GM11168 (cell line): ENCODE results near the gene CRHBP.
"Not testable (repeated sequence)": the region's sequence is repeated elsewhere in the genome, so short reads cannot be mapped to it uniquely, and the experiment has no call there.

Source experiments
- in situ Hi-C: fragments of 300-500 bp; cut with MboI; formaldehyde crosslinking; loops from one replicate; pipeline ENCODE4 v1.12.0; 2022; ENCODE audit warnings: low sequenced_read_pairs; ENCODE audit not compliant: unreplicated experiment

The CRHBP gene, protein sequence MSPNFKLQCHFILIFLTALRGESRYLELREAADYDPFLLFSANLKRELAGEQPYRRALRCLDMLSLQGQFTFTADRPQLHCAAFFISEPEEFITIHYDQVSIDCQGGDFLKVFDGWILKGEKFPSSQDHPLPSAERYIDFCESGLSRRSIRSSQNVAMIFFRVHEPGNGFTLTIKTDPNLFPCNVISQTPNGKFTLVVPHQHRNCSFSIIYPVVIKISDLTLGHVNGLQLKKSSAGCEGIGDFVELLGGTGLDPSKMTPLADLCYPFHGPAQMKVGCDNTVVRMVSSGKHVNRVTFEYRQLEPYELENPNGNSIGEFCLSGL

DNA sequence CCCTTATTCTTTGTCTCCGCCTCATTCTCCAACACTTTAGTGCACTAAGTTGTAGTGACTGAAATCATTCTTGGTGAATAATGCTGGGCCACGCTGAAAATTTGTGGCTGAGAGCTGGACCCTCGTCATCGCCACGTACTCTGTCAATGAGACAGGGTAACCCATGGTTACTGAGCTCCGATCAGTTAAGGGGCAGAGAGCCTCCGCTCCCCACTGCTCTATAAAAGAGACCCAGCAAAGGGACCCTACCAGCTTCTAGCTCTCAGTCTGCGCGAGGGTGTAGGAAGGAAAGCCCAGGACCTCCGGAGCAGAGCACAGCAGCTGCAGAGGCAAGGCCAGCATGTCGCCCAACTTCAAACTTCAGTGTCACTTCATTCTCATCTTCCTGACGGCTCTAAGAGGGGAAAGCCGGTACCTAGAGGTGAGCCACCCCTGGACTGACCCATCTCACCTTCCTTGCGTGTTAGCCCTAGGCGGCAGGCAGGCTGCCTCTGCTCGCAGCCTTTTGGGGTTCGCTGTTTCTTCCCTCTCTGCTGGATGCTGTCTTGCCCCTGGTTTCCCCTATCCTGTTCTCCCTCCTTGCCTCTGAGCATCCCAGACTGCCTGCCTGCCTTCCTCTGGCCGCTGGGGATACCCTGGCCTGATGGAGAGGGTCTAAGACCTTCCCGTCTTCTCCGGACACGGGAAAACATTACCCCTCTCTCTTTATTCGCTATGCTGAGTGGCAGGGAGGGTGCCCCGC lies at the start of gene CRHBP:
Gene CRHBP, plus strand, starts transcription at position 251 of the 742 bp plus-strand sequence. Its CDS starts 90 bp downstream, at position 341.
- in situ Hi-C loops = no loop called here

DNA sequence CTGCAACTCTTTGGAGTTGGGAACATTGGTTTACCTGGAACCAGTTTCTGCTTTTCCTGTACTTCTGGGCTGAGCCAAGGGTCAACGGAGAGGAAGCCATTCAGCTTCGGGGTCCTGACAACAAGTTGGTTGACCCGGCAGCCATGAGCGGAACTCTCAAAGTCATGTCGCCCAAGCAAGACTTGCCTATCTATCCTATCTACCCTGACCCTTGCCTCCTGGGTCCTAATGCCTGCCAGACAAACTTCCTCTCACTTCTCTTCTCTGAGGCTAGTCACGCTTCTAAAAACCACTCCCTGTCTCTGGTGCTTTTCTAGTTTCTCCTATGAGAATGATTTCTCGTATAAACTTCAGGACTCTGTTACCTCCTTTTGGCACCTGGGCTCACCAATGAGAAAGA lies 44.7 kb upstream of the CRHBP start:
- in situ Hi-C loops = no loop called here

DNA sequence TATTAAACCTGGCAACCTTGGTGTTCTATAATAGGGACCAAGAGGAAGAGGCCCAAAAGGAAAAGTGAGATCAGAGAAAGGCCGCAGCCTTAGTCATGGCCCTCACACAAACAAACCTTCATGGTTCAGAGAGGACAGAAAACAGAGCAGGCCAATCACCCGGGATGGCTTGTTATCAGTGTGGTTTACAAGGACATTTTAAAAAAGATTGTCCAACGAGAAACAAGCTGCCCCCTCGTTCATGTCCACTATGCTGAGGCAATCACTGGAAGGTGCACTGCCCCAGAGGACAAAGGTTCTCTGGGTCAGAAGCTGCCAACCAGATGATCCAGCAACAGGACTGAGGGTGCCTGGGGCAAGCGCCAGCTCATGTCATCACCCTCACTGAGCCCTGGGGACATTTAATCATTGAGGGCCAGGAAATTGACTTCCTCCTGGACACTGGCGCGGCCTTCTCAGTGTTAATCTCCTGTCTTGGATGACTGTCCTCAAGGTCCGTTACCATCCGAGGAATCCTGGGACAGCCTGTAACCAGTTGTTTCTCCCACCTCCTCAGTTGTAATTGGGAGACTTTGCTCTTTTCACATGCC lies 42.4 kb upstream of the CRHBP start:
- in situ Hi-C loops = not testable (repeated sequence)

DNA sequence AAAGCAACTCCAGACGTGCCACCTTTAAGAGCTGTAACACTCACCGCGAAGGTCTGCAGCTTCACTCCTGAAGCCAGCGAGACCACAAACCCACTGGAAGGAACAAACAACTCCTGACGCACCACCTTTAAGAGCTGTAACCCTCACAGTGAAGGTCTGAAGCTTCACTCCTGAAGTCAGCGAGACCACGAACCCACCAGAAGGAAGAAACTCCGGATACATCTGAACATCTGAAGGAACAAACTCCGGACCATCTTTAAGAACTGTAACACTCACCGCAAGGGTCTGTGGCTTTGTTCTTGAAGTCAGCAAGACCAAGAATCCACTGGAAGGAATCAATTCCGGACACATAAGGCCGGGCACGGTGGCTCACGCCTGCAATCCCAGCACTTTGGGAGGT lies 38.2 kb upstream of the CRHBP start:
- in situ Hi-C loops = not testable (repeated sequence)

DNA sequence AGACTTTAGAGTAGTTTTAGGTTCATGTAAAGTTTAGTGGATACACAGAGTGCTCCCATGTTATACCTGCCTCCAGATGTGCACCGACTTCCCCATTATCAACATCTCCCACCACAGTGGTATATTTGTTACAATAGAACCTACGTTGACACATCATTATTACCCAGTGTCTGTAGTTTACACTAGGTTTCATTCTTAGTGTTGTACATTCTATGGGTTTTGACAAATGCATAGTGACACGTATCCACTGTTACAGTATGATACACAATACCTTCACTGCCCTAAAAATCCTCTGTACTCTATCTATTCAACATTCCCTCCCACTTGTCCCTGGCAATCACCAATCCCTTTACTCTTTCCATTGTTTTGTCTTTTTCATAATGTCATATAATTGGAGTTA lies 34.3 kb upstream of the CRHBP start:
- in situ Hi-C loops = no loop called here

DNA sequence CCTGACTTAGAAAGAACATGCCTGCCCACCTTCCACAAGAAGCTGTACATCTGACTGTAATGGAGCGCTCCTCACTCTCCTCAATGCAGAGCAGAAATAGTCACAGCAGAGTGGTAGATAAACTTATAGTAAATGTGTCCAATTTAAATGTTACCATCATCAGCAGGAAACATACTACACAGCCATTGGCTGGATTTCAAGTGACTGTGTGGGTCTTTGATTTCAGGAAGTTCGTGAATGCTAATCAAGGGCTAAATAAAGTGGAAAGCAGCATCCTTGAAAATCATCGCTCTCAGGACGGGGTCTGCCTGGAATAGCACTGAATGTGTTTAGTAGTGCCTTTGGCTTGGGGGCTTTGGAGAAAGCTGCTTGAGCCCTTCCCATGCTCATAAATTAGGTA lies 32.4 kb upstream of the CRHBP start:
- in situ Hi-C loops = no loop called here

- in situ Hi-C loops = no loop called here
These were observed 26.3 kb upstream of the CRHBP start for GRCh38 chr5:76926329-76927105.

GRCh38 chr5:76927961-76928360 lies 24.9 kb upstream of the CRHBP start:
- in situ Hi-C loops = no loop called here

GRCh38 chr5:76930083-76930482 lies 22.8 kb upstream of the CRHBP start:
- in situ Hi-C loops = no loop called here

GRCh38 chr5:76938177-76938576 lies 14.7 kb upstream of the CRHBP start:
- in situ Hi-C loops = no loop called here

GRCh38 chr5:76941000-76941399 lies 11.8 kb upstream of the CRHBP start:
- in situ Hi-C loops = no loop called here

- in situ Hi-C loops = no loop called here
These were observed 11.4 kb upstream of the CRHBP start for GRCh38 chr5:76941442-76941841.

GRCh38 chr5:76942581-76942980 lies 10.3 kb upstream of the CRHBP start:
- in situ Hi-C loops = no loop called here

DNA sequence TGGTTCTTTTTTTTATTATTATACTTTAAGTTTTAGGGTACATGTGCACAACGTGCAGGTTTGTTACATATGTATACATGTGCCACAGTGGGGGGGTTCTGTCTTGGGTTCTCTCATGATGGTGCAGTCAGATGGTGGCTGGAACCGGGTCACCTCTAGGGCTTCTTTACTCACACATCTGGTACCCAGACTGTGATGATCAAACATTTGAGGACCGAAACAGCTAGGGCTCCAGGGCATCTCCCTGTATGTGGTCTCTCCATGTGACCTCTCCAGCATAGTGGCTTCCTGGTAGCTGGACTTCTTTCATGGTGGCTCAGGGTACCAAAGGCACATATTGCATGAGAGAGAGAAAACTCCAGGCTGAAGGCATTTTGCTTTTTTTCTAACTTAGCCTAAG lies 9.8 kb upstream of the CRHBP start:
- in situ Hi-C loops = no loop called here

DNA sequence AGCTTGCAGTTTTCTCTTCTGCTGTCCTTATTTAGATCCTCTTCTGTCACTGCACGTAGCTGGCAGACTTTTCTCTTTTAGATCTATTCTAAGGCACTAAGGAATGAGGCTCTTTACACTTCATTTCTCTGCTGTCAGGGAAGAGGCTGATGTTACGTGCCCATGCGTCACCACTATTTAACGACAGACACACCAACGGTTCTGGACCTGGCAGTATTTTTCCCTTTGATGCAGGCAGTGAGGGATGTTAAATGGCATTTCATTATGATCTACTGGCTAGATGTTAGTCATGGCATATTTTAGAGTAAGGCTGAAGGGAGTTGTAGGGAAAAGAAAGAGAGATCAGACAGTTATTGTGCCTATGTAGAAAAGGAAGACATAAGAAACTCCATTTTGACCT lies 8.2 kb upstream of the CRHBP start:
- in situ Hi-C loops = loop anchor here (5.0 kb wide), 1 partner anchor 92 kb away; the partner anchor contains the start of gene S100Z

- in situ Hi-C loops = loop anchor here (5.0 kb wide), 1 partner anchor 93 kb away; the partner anchor contains the start of gene S100Z
These were observed 7.6 kb upstream of the CRHBP start for GRCh38 chr5:76945238-76945637.

GRCh38 chr5:76946090-76946489 lies 6.8 kb upstream of the CRHBP start:
- in situ Hi-C loops = loop anchor here (5.0 kb wide), 1 partner anchor 94 kb away; the partner anchor contains the start of gene S100Z

DNA sequence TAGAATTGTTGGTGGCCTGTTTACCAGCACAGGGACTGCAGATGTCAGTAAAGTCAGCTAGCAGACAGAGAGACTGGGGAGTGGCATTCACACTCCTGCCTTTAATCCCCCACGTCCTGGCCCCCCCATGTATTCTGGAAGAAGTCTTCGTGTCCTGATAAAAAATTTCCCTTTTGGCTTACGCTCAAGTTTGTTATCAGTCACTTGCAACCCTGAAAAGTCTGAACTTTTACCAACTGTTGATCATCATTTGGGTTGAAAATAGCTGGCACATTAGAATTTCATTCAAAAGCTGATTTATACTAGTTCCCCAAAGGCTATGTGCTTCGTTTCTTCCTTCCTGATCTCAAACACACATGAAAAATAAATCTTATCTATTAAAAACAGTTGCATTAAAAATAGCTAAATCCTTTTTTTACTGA lies 5.8 kb upstream of the CRHBP start:
- in situ Hi-C loops = loop anchor here (5.0 kb wide), 1 partner anchor 95 kb away; the partner anchor contains the start of gene S100Z

DNA sequence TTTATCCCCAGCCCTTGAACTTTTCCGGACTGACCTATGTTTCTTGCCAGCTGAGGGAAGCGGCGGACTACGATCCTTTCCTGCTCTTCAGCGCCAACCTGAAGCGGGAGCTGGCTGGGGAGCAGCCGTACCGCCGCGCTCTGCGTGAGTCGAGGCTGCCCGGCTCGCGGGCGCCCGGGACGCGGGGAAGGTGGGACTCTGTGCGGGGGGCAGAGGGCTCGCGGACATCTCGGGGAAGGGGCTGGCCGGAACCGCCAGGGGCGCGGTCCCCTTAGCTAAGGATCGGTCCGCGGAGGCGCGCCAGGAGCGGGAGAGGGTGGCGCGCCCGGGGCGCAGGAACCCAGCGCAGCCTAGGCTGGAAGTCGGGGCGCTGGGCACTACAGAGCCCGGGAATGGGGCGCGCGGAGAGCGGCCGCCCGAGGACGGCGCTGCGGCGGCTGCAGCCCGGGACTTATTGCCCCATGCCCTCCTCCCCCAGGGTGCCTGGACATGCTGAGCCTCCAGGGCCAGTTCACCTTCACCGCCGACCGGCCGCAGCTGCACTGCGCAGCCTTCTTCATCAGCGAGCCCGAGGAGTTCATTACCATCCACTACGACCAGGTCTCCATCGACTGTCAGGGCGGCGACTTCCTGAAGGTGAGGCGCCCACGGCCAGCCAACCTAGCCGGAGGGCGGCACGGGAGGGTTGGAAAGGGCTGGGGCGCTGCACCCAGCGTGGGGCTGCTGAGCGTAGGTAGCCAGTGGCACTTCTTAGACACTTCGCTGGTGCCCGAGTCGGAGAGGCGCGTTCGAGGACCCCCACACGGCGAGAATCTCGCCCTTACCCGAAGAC lies 922 bp downstream of the CRHBP start:
- in situ Hi-C loops = no loop called here
